SK-N-SH (cell line): ENCODE results near the gene LAGE3. TPM values are rescaled to one million over a fixed set of nuclear protein-coding genes. Genes with fewer than 3 reads are reported as not detected.

ENCODE experiments used
- CTCF ChIA-PET: fragments of 300-600, 350-600 bp; formaldehyde crosslinking; extraction: SDS; loops from one replicate; lab custom pipeline; 2021; lab: Yijun Ruan, JAX
- POLR2A ChIA-PET: fragments of 350-600 bp; sonication (Branson Sonifier 250); formaldehyde crosslinking; extraction: SDS; loops from one replicate; lab custom pipeline; 2020; ENCODE audit warnings: antibody characterized with exemption, inconsistent platforms; lab: Yijun Ruan, JAX
- DNase-seq: peaks from one replicate; pipeline ENCODE4 v3.0.0; 2012
- H2AFZ ChIP-seq: fragments of 200-600 bp; sonication (generic); 2 replicates; pipeline ENCODE4 v1.8.1; 2016; ENCODE audit warnings: antibody characterized with exemption, mild to moderate bottlenecking, low read depth
- H3F3A ChIP-seq: fragments of 200-600 bp; sonication (generic); replicated peaks from 2 replicates; pipeline ENCODE3; 2016; ENCODE audit warnings: antibody characterized with exemption, mild to moderate bottlenecking; ENCODE audit not compliant: insufficient read depth
- H3K27ac ChIP-seq, 2 experiments: fragments of 200-500 bp in 1 of 2; fragments of 200-600 bp in 1 of 2; sonication (Bioruptor generic) in 1 of 2; sonication (generic), shearing (Covaris generic) in 1 of 2; 2 replicates each; pipeline versions ENCODE4 v1.5.1 to v1.6.1; 2014 to 2016; ENCODE audit warnings: low read depth in 2 of 2, inconsistent platforms in 1 of 2, low read length in 1 of 2, mild to moderate bottlenecking in 1 of 2, mixed read lengths in 1 of 2
- H3K27me3 ChIP-seq: fragments of 200-600 bp; sonication (generic), shearing (Covaris generic); 2 replicates; pipeline ENCODE4 v1.6.1; 2016; ENCODE audit warnings: mixed run types; ENCODE audit not compliant: insufficient read depth
- H3K36me3 ChIP-seq, 2 experiments: fragments of 200-500 bp in 1 of 2; fragments of 200-600 bp in 1 of 2; sonication (Bioruptor generic) in 1 of 2; sonication (generic) in 1 of 2; replicated peaks in 1 of 2; 2 replicates each; pipeline versions ENCODE3 to v1.5.1; 2014 to 2016; ENCODE audit warnings: low read length in 1 of 2, mild to moderate bottlenecking in 1 of 2; ENCODE audit not compliant: insufficient read depth in 2 of 2, control insufficient read depth in 1 of 2
- H3K4me1 ChIP-seq, 2 experiments: fragments of 200-500 bp in 1 of 2; fragments of 200-600 bp in 1 of 2; sonication (Bioruptor generic) in 1 of 2; sonication (generic), shearing (Covaris generic) in 1 of 2; 2 replicates each; pipeline versions ENCODE4 v1.5.1 to v1.6.1; 2014 to 2016; ENCODE audit warnings: low read depth in 1 of 2, low read length in 1 of 2, mixed run types in 1 of 2; ENCODE audit not compliant: insufficient read depth in 2 of 2, control insufficient read depth in 1 of 2
- H3K4me2 ChIP-seq: fragments of 200-600 bp; sonication (generic), shearing (Covaris generic); 2 replicates; pipeline ENCODE4 v1.6.1; 2017; ENCODE audit warnings: mixed run types
- H3K4me3 ChIP-seq, 2 experiments: fragments of 200-500 bp in 1 of 2; fragments of 200-600 bp in 1 of 2; sonication (Bioruptor generic) in 1 of 2; sonication (generic), shearing (Covaris generic) in 1 of 2; 2 replicates each; pipeline versions ENCODE4 v1.5.1 to v1.8.1; 2014 to 2016; ENCODE audit warnings: low read depth in 2 of 2, inconsistent platforms in 1 of 2, low read length in 1 of 2, mild to moderate bottlenecking in 1 of 2, mixed read lengths in 1 of 2, moderate library complexity in 1 of 2
- H3K79me2 ChIP-seq: fragments of 200-600 bp; sonication (generic); 2 replicates; pipeline ENCODE4 v1.8.1; 2017; ENCODE audit warnings: mild to moderate bottlenecking; ENCODE audit not compliant: insufficient read depth
- H3K9ac ChIP-seq: fragments of 200-600 bp; sonication (generic); 2 replicates; pipeline ENCODE4 v1.6.1; 2017; ENCODE audit warnings: mixed run types
- H3K9me2 ChIP-seq: fragments of 200-600 bp; sonication (generic); 2 replicates; pipeline ENCODE4 v1.6.1; 2017; ENCODE audit warnings: mixed run types
- H3K9me3 ChIP-seq: fragments of 200-600 bp; sonication (generic); 2 replicates; pipeline ENCODE4 v1.6.1; 2017; ENCODE audit warnings: mixed run types, mild to moderate bottlenecking, moderate library complexity
- H4K20me1 ChIP-seq: fragments of 200-600 bp; sonication (generic); 2 replicates; pipeline ENCODE4 v1.6.1; 2017; ENCODE audit warnings: mild to moderate bottlenecking, mixed run types; ENCODE audit not compliant: insufficient read depth
- CHD2 ChIP-seq: fragments of 150-350 bp; IDR thresholded peaks from 2 replicates; pipeline ENCODE4 v1.6.1; 2018; ENCODE audit warnings: low read length; ENCODE audit not compliant: partially characterized antibody
- EP300 ChIP-seq, 2 experiments: IDR thresholded peaks; 2 replicates each; pipeline versions ENCODE4 v1.4.0 to v1.6.1; 2012; ENCODE audit warnings: borderline replicate concordance in 1 of 2, low read depth in 1 of 2, low read length in 1 of 2
- FOXJ3 ChIP-seq: sonication (generic); formaldehyde crosslinking; IDR thresholded peaks from 2 replicates; pipeline ENCODE4 v1.5.1; 2020; ENCODE audit warnings: mild to moderate bottlenecking, missing genetic modification reagents
- FOXM1 ChIP-seq: IDR thresholded peaks from 2 replicates; pipeline ENCODE4 v1.4.0; 2012; ENCODE audit warnings: low read depth, mild to moderate bottlenecking
- JUND ChIP-seq: IDR thresholded peaks from 2 replicates; pipeline ENCODE4 v1.4.0; 2012
- MAX ChIP-seq: IDR thresholded peaks from 2 replicates; pipeline ENCODE4 v1.4.0; 2012; ENCODE audit warnings: low read depth
- NFIC ChIP-seq: IDR thresholded peaks from 2 replicates; pipeline ENCODE4 v1.4.0; 2012; ENCODE audit warnings: borderline replicate concordance
- NRF1 ChIP-seq: IDR thresholded peaks from 2 replicates; pipeline ENCODE4 v1.6.1; 2012; ENCODE audit warnings: low read depth, mild to moderate bottlenecking, low read length
- PBX3 ChIP-seq: IDR thresholded peaks from 2 replicates; pipeline ENCODE4; 2012
- POLR2AphosphoS5 ChIP-seq: IDR thresholded peaks from 2 replicates; pipeline ENCODE4 v1.6.1; 2012; ENCODE audit warnings: low read depth, low read length
- RCOR1 ChIP-seq: fragments of 150-350 bp; IDR thresholded peaks from 2 replicates; pipeline ENCODE4 v1.6.1; 2017; ENCODE audit warnings: antibody characterized with exemption, low read length
- REST ChIP-seq: IDR thresholded peaks from 2 replicates; pipeline ENCODE4 v1.6.1; 2012; ENCODE audit warnings: mild to moderate bottlenecking, low read depth, low read length, moderate library complexity
- RFX5 ChIP-seq: IDR thresholded peaks from 2 replicates; pipeline ENCODE4 v1.6.1; 2012; ENCODE audit warnings: mild to moderate bottlenecking, improper control_type of control experiment, low read length
- RXRA ChIP-seq: IDR thresholded peaks from 2 replicates; pipeline ENCODE4 v1.4.0; 2012; ENCODE audit warnings: low read depth, mild to moderate bottlenecking, borderline replicate concordance
- SIN3A ChIP-seq: IDR thresholded peaks from 2 replicates; pipeline ENCODE4 v1.6.1; 2012; ENCODE audit warnings: low read depth, mild to moderate bottlenecking, low read length, moderate library complexity, borderline replicate concordance
- SMC3 ChIP-seq: IDR thresholded peaks from 2 replicates; pipeline ENCODE4 v1.6.1; 2012; ENCODE audit warnings: low read depth, low read length, improper control_type of control experiment
- TAF1 ChIP-seq: IDR thresholded peaks from 2 replicates; pipeline ENCODE4 v1.6.1; 2012; ENCODE audit warnings: low read depth, mild to moderate bottlenecking, low read length, moderate library complexity, borderline replicate concordance
- TEAD4 ChIP-seq: IDR thresholded peaks from 2 replicates; pipeline ENCODE4 v1.4.0; 2012; ENCODE audit warnings: mild to moderate bottlenecking, borderline replicate concordance; ENCODE audit not compliant: insufficient read depth
- USF1 ChIP-seq: IDR thresholded peaks from 2 replicates; pipeline ENCODE4 v1.4.0; 2012; ENCODE audit warnings: low read depth, borderline replicate concordance
- WGBS: methylation state at CpG from one replicate; pipeline ENCODE4 v1.1.6; 2017; ENCODE audit warnings: low lambda C conversion rate; 5-methylcytosine and 5-hydroxymethylcytosine counted together
- polyA plus RNA-seq, 3 experiments: library from polyadenylated mRNA; depleted of rRNA; stranded (reverse); fragments of >200 nt; gene quantifications; 2 replicates each; pipeline ENCODE4 v1.2.3, GENCODE V29; 2012

LAGE3 gene
- polyA plus RNA-seq, 1 of the 3 experiments (the other 2 are of a cell fraction) = 37.2 TPM

- H3K9ac ChIP-seq = no peak overlapping the region
- no peak for TF ChIP-seq TEAD4
- no peak for TF ChIP-seq POLR2AphosphoS5
- no peak for TF ChIP-seq TAF1
- TF ChIP-seq PBX3 = no peak
- TF ChIP-seq NFIC = no peak
- no peak for TF ChIP-seq SMC3
- no peak for TF ChIP-seq FOXM1
- TF ChIP-seq USF1 = no peak
- no peak for TF ChIP-seq SIN3A
- no peak for TF ChIP-seq RFX5
- no peak for TF ChIP-seq NRF1
- no peak for TF ChIP-seq FOXJ3 (CRISPR knock-in tag)
- no peak for TF ChIP-seq RCOR1
- no peak for TF ChIP-seq MAX
- no peak for TF ChIP-seq CHD2
- TF ChIP-seq RXRA = no peak
- TF ChIP-seq JUND = no peak
- no peak for TF ChIP-seq REST
- TF ChIP-seq EP300 (IDR thresholded peaks at IDR 0.05; ENCODE audit: borderline replicate concordance in 1 of 2, low read depth in 1 of 2, low read length in 1 of 2) = no peak
- CTCF ChIA-PET = no interaction called here
- H2AFZ ChIP-seq = no peak overlapping the region
- no peak overlapping the region for H3K4me3 ChIP-seq
- H3K4me2 ChIP-seq = no peak overlapping the region
- no peaks in the 10 kb centered on the region for H4K20me1 ChIP-seq
- H3K79me2 ChIP-seq = peaks cover 6% of the 10 kb centered on the region
- POLR2A ChIA-PET = no interaction called here
- peaks cover 0 to 5% of the 10 kb centered on the region in 2 experiments; a peak in 1 of 4 replicates for H3K4me1 ChIP-seq
- no peaks in the 10 kb centered on the region for H3K9me3 ChIP-seq
- no peak for DNase-seq
- H3K36me3 ChIP-seq = no peaks in the 10 kb centered on the region
- H3K27me3 ChIP-seq = no peaks in the 10 kb centered on the region; the same call in 1 of the 2 replicates
- 55% methylated on average over 12 of the region's 12 CpGs for WGBS
- H3F3A ChIP-seq = no peaks in the 10 kb centered on the region
- no peak overlapping the region for H3K27ac ChIP-seq
- no peaks in the 10 kb centered on the region for H3K9me2 ChIP-seq
Measured at GRCh38 chrX:154511761-154512160, 32.7 kb upstream of the LAGE3 start.
